ENCODE results near the gene DPP6. TPM values are rescaled to one million over a fixed set of nuclear protein-coding genes. Genes with fewer than 3 reads are reported as not detected.

Gene DPP6
- total RNA-seq, 2 experiments from 2014 or later: not detected

DNA sequence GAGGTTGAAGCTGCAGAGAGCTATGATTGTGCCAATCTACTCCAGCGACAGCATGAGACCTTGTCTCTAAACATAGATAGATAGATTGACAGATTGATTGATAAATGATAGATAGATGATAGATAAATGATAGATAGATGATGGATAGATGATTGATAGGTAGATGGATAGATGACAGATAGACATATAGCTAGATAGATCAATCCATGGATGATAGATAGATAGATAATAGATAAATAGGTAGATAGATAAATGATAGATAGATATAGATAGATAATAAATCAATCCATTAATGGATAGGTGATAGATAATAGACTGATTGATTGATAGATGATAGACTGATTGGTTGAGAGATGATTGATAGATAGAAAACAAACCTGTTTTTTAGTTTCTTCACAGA lies 601.1 kb downstream of the DPP6 start:
- Mint-ChIP-seq H3K9me3 (peaks cover 8% of the 10 kb centered on the region), H3K36me3 (ENCODE audit: low read depth) (no peaks in the 10 kb centered on the region), H3K27ac (no peak overlapping the region), H3K4me1 (ENCODE audit: low read depth) (no peaks in the 10 kb centered on the region), H3K27me3 (no peaks in the 10 kb centered on the region), H3K4me3 (no peak overlapping the region)
- no peaks in the 10 kb centered on the region for H3K36me3 ChIP-seq (ENCODE audit: insufficient read depth, low read length)
- H3K4me3 ChIP-seq (ENCODE audit: low read length): no peak overlapping the region
- DNase-seq (no peak), ATAC-seq (ENCODE audit: poor library complexity) (no peak)
- peaks cover 5 to 32% of the 10 kb centered on the region in 2 experiments for H3K9me3 ChIP-seq (ENCODE audit: control insufficient read depth in 1 of 2, insufficient read depth in 1 of 2, low read length in 2 of 2)
- TF ChIP-seq CTCF (IDR thresholded peaks at IDR 0.05): no peak
- H3K27me3 ChIP-seq (ENCODE audit: control insufficient read depth in 1 of 2, insufficient read depth in 2 of 2, low read length in 2 of 2): no peaks in the 10 kb centered on the region
- intact Hi-C loops (cut with DNase I, micrococcal nuclease): no loop called here
- no peaks in the 10 kb centered on the region for H3K4me1 ChIP-seq (ENCODE audit: insufficient read depth, low read length)
- ChIA-PET CTCF (no interaction called here), POLR2A (no interaction called here)
- no peak overlapping the region for H3K27ac ChIP-seq (ENCODE audit: low read depth in 1 of 2, low read length in 2 of 2)

- Mint-ChIP-seq H3K27me3 (no peaks in the 10 kb centered on the region), H3K4me1 (ENCODE audit: low read depth) (no peaks in the 10 kb centered on the region), H3K27ac (no peak overlapping the region), H3K9me3 (peaks cover 17% of the 10 kb centered on the region), H3K36me3 (ENCODE audit: low read depth) (no peaks in the 10 kb centered on the region), H3K4me3 (no peak overlapping the region)
- Histone ChIP-seq H3K9me3 (ENCODE audit: control insufficient read depth in 1 of 2, insufficient read depth in 1 of 2, low read length in 2 of 2) (peaks cover 7 to 24% of the 10 kb centered on the region in 2 experiments), H3K36me3 (ENCODE audit: insufficient read depth, low read length) (no peaks in the 10 kb centered on the region), H3K4me3 (ENCODE audit: low read length) (no peak overlapping the region), H3K4me1 (ENCODE audit: insufficient read depth, low read length) (no peaks in the 10 kb centered on the region), H3K27me3 (ENCODE audit: control insufficient read depth in 1 of 2, insufficient read depth in 2 of 2, low read length in 2 of 2) (no peaks in the 10 kb centered on the region), H3K27ac (ENCODE audit: low read depth in 1 of 2, low read length in 2 of 2) (no peak overlapping the region)
- no peak for TF ChIP-seq CTCF (IDR thresholded peaks at IDR 0.05)
- ChIA-PET POLR2A (no interaction called here), CTCF (no interaction called here)
- intact Hi-C loops (cut with DNase I, micrococcal nuclease): no loop called here
- ATAC-seq (ENCODE audit: poor library complexity): no peak
- DNase-seq: no peak
Observed at GRCh38 chr7:154656618-154657017, 604.4 kb downstream of the DPP6 start.

DNA sequence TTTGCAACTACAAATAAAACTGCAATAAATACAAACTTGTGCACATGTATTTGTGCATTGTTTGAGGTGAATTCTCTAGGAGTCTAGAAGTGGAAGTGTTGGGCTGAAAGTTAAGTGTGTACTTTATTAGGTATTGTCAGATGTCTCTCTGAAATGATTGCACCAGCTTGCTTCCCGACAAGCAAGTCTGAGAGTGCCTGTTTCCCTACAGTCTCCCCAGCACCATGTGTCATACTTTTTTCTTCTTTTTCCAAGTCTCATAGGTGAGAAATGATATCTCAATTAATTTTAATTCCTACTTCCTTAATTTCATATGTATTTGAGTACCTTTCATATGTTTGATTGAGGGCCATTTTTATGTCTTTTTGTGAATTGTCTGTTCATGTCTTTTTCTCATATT lies 614.6 kb downstream of the DPP6 start:
- ATAC-seq (ENCODE audit: poor library complexity) (no peak), DNase-seq (no peak)
- Mint-ChIP-seq H3K9me3 (peaks cover 4% of the 10 kb centered on the region), H3K27me3 (no peaks in the 10 kb centered on the region), H3K4me1 (ENCODE audit: low read depth) (no peaks in the 10 kb centered on the region), H3K4me3 (no peak overlapping the region), H3K36me3 (ENCODE audit: low read depth) (no peaks in the 10 kb centered on the region), H3K27ac (no peak overlapping the region)
- H3K27me3 ChIP-seq (ENCODE audit: control insufficient read depth in 1 of 2, insufficient read depth in 2 of 2, low read length in 2 of 2): no peaks in the 10 kb centered on the region
- no peak overlapping the region for H3K27ac ChIP-seq (ENCODE audit: low read depth in 1 of 2, low read length in 2 of 2)
- no peak for TF ChIP-seq CTCF (IDR thresholded peaks at IDR 0.05)
- POLR2A ChIA-PET: no interaction called here
- peaks cover 4 to 10% of the 10 kb centered on the region in 2 experiments for H3K9me3 ChIP-seq (ENCODE audit: control insufficient read depth in 1 of 2, insufficient read depth in 1 of 2, low read length in 2 of 2)
- no peaks in the 10 kb centered on the region for H3K36me3 ChIP-seq (ENCODE audit: insufficient read depth, low read length)
- H3K4me3 ChIP-seq (ENCODE audit: low read length): no peak overlapping the region
- intact Hi-C loops (cut with DNase I, micrococcal nuclease): no loop called here
- H3K4me1 ChIP-seq (ENCODE audit: insufficient read depth, low read length): no peaks in the 10 kb centered on the region
- CTCF ChIA-PET: no interaction called here

Measured in CD4-positive, alpha-beta T cell (primary cell).